ENCODE measurements around the gene SAP25.
"Not testable (repeated sequence)": the region's sequence is repeated elsewhere in the genome, so short reads cannot be mapped to it uniquely, and the experiment has no call there.

- TF ChIP-seq CTCF, POLR2A, EP300, POLR2AphosphoS5 (IDR thresholded peaks at IDR 0.05): not testable (repeated sequence)
These were observed 9.3 kb downstream of the SAP25 start for GRCh38 chr7:100564405-100564804.

All from sigmoid colon (tissue), 4 donors.